OCI-LY1 (cell line): ENCODE data around the gene HSF4.

Experiments
- EZH2 ChIP-seq: fragments of 200-600 bp; sonication (generic), shearing (Covaris generic); IDR thresholded peaks from 2 replicates; pipeline ENCODE4 v1.8.0; 2017; ENCODE audit warnings: borderline replicate concordance, mixed run types, mild to moderate bottlenecking, antibody characterized with exemption, low read length, moderate library complexity, mixed read lengths
- TF ChIP-seq, protein P1 (sequence below): fragments of 200-600 bp; sonication (generic), shearing (Covaris generic); IDR thresholded peaks from 2 replicates; pipeline ENCODE4 v1.5.1; 2017; ENCODE audit warnings: mild to moderate bottlenecking, antibody characterized with exemption, low read length, moderate library complexity, mixed read lengths

DNA sequence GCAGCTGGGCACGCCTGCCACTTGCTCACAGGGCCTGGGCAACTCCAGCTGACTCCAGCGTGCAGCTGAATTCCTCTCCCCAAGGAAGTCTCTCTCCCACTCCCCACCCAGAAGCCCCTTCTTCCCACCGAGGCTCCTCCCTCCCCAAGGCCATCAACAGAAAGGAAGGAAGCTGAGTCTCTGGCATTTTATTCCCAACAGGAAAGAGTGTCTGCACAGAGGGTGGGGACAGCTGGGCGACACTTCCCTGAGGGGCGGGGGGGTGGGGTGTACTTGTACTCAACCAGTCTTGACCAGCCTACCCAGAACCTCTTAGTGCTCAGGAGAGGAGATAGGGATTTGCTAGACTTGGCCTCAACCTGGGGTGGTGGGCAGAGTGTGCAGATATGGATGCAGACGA is 25.5 kb downstream of the HSF4 start, which contains the start of gene EXOC3L1:
- TF ChIP-seq, protein P1, sequence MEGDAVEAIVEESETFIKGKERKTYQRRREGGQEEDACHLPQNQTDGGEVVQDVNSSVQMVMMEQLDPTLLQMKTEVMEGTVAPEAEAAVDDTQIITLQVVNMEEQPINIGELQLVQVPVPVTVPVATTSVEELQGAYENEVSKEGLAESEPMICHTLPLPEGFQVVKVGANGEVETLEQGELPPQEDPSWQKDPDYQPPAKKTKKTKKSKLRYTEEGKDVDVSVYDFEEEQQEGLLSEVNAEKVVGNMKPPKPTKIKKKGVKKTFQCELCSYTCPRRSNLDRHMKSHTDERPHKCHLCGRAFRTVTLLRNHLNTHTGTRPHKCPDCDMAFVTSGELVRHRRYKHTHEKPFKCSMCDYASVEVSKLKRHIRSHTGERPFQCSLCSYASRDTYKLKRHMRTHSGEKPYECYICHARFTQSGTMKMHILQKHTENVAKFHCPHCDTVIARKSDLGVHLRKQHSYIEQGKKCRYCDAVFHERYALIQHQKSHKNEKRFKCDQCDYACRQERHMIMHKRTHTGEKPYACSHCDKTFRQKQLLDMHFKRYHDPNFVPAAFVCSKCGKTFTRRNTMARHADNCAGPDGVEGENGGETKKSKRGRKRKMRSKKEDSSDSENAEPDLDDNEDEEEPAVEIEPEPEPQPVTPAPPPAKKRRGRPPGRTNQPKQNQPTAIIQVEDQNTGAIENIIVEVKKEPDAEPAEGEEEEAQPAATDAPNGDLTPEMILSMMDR: no peak
- TF ChIP-seq EZH2: no peak
